Activated CD4-positive, alpha-beta T cell treated with anti-CD3 and anti-CD28 coated beads for 1 hour (primary cell): ENCODE results near the gene RAB1A.
"Not testable (repeated sequence)": the region's sequence is repeated elsewhere in the genome, so short reads cannot be mapped to it uniquely, and the experiment has no call there.

Experiments used
- DNase-seq: peaks from one replicate; pipeline ENCODE4 v3.0.0-alpha.2; 2020

Gene RAB1A

DNA sequence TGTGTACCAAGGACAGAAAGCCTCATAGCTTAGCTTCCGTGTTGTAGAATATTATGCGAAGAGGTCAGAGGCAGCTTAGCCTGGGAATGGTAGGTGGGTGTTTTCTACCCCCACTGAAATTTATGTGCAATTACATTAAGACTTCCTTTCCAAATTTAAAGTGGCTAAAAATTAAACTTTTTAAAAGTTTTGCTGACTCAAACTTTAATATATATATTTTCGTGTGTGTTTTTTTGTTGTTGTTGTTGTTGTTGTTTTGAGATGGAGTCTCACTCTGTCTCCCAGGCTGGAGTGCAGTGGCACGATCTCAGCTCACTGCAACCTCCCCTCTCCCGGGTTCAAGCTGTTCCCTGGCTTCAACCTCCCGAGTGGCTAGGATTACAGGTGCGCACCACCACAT is 4.3 kb upstream of the RAB1A start:
- DNase-seq: no peak

- no peak for DNase-seq
Measured at GRCh38 chr2:65133626-65134025, 3.7 kb upstream of the RAB1A start.

DNA sequence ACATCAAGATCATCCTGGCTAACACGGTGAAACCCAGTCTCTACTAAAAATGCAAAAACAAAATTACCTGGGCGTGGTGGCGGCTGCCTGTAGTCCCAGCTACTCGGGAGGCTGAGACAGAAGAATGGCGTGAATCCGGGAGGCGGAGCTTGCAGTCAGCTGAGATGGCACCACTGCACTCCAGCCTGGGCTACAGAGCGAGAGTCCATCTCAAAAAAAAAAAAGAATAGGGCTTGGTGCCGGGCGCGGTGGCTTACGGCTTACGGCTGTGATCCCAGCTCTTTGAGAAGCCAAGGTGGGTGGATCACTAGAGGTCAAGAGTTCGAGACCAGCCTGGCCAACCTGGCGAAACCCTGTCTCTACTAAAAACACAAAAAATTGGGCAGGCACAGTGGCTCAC is 3.0 kb upstream of the RAB1A start:
- not testable (repeated sequence) for DNase-seq

- DNase-seq: no peak
Measured at GRCh38 chr2:65130664-65131175, 814 bp upstream of the RAB1A start.

- peak; percentile 18 for DNase-seq
Measured at GRCh38 chr2:65129286-65129825, 550 bp downstream of the RAB1A start.

- DNase-seq: no peak
Measured at GRCh38 chr2:65128297-65129190, 1.4 kb downstream of the RAB1A start.

GRCh38 chr2:65125457-65125856 is 4.4 kb downstream of the RAB1A start:
- DNase-seq: not testable (repeated sequence)

DNA sequence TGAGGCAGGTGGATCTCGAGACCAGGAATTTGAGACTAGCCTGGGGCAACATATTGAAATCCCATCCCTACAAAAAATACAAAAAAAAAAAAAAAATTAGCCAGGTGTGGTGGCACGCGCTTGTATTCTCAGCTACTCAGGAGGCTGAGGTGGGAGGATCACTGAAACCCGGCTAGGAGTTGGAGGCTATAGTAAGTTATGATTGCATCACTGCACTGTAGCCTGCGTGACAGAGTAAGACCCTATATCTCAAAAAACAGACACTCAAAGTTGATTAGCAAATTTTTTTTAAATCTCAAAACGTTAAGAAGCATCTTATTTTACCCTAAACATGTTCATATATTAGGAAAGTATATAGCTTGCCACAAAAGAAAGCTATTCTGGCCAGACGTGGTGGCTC is 7.6 kb downstream of the RAB1A start:
- no peak for DNase-seq

DNA sequence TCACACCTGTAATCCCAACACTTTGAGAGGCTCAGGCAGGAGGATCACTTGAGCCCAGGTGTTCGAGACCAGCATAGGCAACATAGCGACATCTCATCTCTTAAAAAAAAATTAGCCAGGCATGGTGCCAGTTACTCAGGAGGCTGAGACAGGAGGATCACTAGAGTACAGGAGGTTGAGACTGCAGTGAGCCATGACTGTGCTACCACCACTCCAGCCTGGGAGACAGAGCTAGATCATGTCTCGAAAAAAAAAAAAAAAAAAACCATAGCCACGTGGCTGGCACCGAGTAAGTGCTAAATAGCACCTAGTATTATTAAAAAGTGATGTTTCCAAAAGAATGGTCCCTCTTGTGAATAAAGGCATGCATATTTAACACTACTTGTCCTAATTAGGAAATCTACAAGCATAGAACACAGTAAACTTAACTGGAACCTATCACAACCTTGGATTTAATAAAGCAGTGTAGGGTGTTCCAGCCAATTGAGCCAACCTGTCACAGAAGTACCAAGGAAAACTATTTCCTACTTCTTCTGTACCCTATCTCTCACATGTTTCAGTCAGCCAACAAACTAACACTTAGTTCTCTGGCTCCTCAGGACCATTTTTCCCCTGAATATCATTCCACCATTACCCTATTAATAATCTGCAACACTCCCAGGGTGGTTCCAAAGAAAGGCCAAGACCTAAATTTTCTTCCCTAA is 8.8 kb downstream of the RAB1A start:
- DNase-seq: no peak

GRCh38 chr2:65116645-65117044 is 13.3 kb downstream of the RAB1A start:
- DNase-seq: no peak

DNA sequence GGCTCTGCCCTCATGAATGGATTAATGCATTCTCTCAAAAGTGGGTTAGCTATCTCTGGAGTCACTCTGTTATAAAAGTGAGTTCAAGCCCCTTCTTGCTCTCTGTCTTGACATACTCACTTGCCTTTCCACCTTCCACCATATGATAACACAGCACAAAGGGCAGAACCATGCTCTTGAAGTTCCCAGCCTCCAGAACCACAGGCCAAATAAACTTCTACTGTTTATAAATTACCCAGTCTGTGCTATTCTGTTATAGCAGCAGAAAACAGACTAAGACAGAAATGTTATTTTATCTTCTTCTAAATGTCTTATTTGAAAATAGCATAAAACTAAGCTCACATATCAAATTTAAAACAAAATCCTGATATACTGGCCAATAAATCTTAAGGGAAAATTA is 15.0 kb downstream of the RAB1A start:
- no peak for DNase-seq

GRCh38 chr2:65113816-65114215 is 16.1 kb downstream of the RAB1A start:
- no peak for DNase-seq

- DNase-seq: no peak
Measured at GRCh38 chr2:65113229-65113628, 16.7 kb downstream of the RAB1A start.

DNA sequence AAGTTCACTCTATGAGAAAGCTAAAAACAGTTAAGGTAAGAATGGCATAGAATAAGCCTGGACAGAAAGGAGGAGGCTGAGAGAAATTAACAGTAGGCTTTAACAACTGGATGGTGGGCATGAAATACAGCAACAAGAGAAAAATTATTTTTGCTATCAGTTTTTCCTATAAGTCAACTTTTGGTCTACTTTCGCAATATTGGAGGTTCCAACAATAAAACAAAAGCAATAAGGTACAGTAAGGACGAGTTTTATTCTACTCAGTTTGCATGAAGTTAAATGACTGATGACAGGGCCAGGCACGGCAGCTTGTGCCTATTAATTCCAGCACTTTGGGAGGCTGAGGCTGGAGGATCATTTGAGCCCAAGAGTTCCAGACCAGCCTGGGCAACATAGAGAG is 17.3 kb downstream of the RAB1A start:
- no peak for DNase-seq

GRCh38 chr2:65108780-65109179 is 21.1 kb downstream of the RAB1A start:
- no peak for DNase-seq

DNA sequence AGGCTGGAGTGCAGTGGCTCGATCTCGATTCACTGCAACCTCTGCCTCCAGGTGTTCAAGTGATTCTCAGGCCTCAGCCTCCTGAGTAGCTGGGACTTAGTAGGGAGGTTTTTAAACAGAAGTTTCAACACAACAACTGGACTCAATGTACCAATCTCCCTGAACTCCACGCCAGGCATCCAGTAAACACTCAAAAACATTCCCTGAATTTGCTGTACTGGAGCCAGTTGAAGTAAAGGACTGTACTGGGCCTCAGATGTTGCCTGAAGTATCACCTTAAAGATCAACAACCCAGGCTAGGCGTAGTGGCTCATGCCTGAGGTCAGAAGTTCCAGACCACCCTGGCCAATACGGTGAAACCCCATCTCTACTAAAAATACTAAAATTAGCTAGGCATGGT is 22.4 kb downstream of the RAB1A start:
- no peak for DNase-seq

GRCh38 chr2:65103013-65103715 is 26.7 kb downstream of the RAB1A start:
- DNase-seq: no peak

GRCh38 chr2:65101071-65101470 is 28.8 kb downstream of the RAB1A start:
- DNase-seq: no peak

- DNase-seq: no peak
Measured at GRCh38 chr2:65098741-65099140, 31.2 kb downstream of the RAB1A start.

- no peak for DNase-seq
Measured at GRCh38 chr2:65097844-65098243, 32.1 kb downstream of the RAB1A start.

DNA sequence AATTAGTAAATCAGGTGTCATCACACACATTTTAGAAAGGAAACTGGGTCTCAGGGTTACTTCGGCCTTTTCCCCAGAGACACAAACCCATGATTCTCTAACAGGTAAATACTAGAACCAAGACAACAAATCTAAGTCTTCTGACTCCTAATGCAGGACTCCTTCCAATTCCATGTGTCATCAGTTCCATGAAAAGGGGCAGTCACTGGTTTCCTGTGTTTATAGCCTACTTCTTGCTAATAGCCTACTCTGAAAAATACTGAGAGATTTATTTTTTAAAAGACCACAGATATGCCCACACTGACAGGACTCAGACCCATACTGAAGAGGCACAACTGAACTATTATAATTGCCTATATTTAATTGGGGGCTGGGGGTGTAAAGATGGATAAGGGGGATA is 33.0 kb downstream of the RAB1A start:
- no peak for DNase-seq

GRCh38 chr2:65093211-65093610 is 36.7 kb downstream of the RAB1A start:
- no peak for DNase-seq

DNA sequence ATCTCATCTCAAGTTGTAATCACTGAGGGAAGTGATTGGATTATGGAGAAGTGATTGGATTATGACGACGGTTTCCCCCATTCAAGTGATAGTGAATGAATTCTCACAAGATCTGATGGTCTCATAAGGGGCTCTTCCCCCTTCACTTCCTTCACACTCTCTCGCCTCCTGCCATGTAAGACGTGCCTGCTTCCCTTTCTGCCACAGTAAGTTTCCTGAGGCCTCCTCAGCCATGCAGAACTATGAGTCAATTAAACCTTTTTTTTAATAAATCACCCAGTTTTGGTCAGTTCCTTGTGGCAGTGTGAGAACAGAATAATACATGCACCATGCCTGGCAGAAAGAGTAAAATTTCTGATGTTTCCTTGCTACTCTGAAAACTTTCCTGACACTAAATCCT is 37.1 kb downstream of the RAB1A start:
- no peak for DNase-seq
